ENCODE measurements around the gene PCARE.

PCARE gene

GRCh38 chr2:29035016-29035745, 39.1 kb downstream of the PCARE start:
- DNase-seq (ENCODE audit: low read depth): no peak

- no peak for DNase-seq (ENCODE audit: low read depth)
These were observed 40.7 kb downstream of the PCARE start for GRCh38 chr2:29033656-29034055.

- no peak for DNase-seq (ENCODE audit: low read depth)
These were observed 41.2 kb downstream of the PCARE start for GRCh38 chr2:29033172-29033571.

GRCh38 chr2:29032189-29032588, 42.1 kb downstream of the PCARE start:
- no peak for DNase-seq (ENCODE audit: low read depth)

GRCh38 chr2:29031046-29031445, 43.3 kb downstream of the PCARE start:
- no peak for DNase-seq (ENCODE audit: low read depth)

- DNase-seq (ENCODE audit: low read depth): no peak
These were observed 48.6 kb downstream of the PCARE start for GRCh38 chr2:29025711-29026110.

GRCh38 chr2:29024882-29025430, 49.4 kb downstream of the PCARE start:
- no peak for DNase-seq (ENCODE audit: low read depth)

- DNase-seq (ENCODE audit: low read depth): no peak
These were observed 51.1 kb downstream of the PCARE start for GRCh38 chr2:29023188-29023587.

GRCh38 chr2:29022679-29023078, 51.6 kb downstream of the PCARE start:
- DNase-seq (ENCODE audit: low read depth): no peak

- no peak for DNase-seq (ENCODE audit: low read depth)
These were observed 52.4 kb downstream of the PCARE start for GRCh38 chr2:29021886-29022285.

GRCh38 chr2:29017716-29018435, 56.4 kb downstream of the PCARE start:
- no peak for DNase-seq (ENCODE audit: low read depth)

- no peak for DNase-seq (ENCODE audit: low read depth)
These were observed 57.8 kb downstream of the PCARE start for GRCh38 chr2:29016504-29016903.

GRCh38 chr2:29015701-29016470, 58.4 kb downstream of the PCARE start:
- no peak for DNase-seq (ENCODE audit: low read depth)

- peak; percentile 38 for DNase-seq (ENCODE audit: low read depth)
These were observed 59.4 kb downstream of the PCARE start for GRCh38 chr2:29014811-29015421.

- no peak for DNase-seq (ENCODE audit: low read depth)
These were observed 60.0 kb downstream of the PCARE start for GRCh38 chr2:29014331-29014730.

GRCh38 chr2:29013057-29013780, 61.1 kb downstream of the PCARE start:
- DNase-seq (ENCODE audit: low read depth): no peak

GRCh38 chr2:29012211-29012681, 62.1 kb downstream of the PCARE start:
- DNase-seq (ENCODE audit: low read depth): no peak
